AG08395 (cell line): ENCODE results near the gene TUBB6.
A peak's percentile ranks its signal among the peaks of the same experiment; 100 is the strongest.

Experiments used
- DNase-seq: peaks from one replicate; pipeline ENCODE4 v3.0.0; 2012; ENCODE audit warnings: mixed read lengths, low spot score

TUBB6 gene

DNA sequence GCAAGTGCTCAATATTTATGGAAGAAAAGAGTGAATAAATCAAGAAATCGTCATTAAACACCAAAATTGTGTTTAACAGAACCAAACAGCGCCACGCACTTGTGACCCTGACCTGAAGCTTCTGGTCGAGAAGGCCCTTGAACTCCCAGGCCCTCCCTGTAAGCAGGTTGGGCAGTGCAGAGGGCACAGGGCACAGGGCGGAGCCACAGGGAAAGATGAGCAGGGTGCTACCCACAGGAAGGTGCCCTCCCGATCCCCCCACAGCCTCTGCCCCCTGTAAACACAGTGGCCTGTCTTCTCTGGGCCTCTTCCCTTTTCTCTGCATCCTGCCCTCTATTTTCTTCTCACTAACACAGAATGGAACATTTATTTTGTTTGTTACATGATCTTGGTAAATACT is 16.9 kb upstream of the TUBB6 start:
- DNase-seq: no peak

DNA sequence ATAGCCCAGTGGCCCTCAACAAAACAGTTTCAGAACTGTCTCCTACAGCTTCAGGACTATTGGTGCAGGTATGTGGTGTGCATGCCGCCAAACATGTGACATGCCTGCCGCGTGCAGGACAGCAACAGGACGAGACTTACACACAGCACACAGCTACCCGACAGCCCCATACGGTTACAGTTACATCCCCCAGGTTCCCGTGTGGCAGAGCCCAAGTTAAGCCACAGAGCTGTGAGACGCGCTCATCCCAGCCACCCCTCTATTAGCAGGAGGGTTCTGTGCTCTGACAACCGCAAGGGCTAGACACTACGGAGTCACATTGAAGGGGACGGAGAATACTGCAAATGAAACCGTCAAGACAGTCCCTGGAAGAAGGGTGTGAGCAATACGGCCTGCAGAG is 16.4 kb upstream of the TUBB6 start:
- no peak for DNase-seq

DNA sequence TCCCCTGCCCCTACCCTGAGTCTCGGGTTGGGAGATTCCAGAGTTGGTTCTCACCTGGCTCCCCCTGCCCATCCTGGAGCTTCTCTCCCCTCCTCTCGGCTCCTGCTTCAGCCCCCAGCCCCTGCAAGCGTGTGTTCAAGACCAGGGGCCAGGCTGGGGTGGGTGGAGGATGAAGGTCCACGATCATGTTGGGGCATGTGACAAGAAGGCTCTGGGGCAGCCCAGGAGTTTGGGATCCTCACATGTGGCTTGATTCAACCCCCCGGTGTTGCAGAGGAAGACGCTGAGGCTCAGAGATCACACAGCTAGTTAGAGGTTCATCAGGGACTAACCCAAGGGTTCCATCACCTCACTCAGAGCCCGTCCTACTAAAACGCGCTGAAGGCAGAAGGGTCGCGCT is 14.2 kb upstream of the TUBB6 start:
- no peak for DNase-seq

DNA sequence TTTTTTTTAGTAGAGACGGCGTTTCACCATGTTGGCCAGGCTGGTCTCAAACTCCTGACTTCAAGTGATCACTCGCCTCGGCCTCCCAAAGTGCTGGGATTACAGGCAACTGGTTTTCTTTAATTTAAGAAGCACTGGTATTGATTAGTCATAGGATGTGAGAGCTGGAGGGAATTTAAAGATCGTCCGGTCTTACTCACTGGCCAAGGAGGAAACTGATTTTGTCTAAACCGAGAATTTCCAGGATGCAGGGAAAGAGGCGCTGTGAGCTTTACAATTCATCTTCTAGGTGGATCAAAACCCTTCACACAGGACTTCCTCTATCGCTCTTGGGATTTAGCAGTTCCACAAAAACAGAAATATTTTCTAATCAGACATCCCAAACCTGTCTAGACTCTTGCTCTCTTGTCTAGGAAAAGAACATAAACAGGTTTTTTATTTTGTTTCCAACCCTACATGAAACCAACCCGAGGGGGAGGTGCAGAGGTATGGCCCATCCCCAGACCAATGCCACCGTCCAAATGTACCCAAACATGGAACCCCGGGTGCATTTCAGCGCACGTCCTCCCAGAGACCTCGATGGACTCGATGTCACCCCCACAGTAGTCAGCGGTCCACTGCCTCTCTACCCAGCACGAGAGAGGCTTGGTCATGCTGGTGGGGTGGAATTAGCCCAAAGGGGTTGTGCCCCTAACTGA is 12.5 kb upstream of the TUBB6 start:
- no peak for DNase-seq

DNA sequence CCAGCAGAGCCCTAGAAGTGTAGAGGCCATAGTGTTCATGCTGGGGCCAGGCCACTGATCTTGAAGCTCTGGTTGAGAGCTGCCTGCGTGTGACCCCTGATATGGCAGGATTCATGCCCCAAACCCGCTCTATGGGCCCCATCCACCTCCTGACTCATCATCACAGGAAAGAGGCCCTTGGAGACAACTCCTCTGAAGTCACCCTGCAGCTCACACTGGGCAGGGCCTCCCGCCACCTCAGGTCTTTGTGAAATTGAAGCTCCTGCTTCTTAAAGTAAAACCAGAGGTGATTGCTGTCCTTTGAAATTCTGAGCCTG is 12.0 kb upstream of the TUBB6 start:
- no peak for DNase-seq

DNA sequence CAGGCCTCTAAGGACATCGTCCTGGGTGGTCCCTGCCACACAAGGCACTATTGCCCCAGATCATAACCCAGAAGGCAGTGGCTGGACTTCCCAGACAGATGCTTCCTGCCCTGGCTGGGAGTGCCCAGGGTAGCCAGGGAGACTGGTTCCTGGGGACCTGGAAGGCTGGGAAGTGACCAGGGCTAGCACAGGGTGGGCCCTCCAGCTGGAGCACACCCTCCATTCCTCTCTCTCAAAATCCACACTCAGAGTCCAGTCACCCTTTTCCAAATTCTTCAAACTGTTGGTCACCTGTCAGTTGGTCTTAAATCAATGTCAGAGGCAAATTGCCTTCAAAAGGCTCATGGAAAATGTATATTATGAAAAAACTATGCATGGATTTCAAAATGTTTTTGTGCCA is 11.6 kb upstream of the TUBB6 start:
- DNase-seq: no peak

DNA sequence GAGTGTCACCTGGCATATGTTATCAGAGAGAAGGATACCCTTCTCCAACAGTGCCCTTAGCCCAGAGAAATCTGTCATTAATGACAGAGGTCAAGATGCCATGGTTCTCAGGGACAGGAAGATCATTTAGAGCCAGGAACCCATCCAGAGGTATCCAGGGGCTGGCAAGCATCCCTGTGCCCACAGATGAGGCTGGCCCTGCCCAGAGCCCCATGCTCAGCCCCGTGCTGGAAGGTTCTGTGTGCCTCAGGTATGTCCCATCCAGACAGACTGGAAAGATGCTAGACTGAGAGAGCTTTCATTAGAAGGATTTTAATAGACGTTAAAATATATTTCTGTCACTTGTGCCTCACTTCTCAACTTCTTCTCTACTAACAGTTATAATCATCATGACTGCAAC is 8.2 kb upstream of the TUBB6 start:
- no peak for DNase-seq

DNA sequence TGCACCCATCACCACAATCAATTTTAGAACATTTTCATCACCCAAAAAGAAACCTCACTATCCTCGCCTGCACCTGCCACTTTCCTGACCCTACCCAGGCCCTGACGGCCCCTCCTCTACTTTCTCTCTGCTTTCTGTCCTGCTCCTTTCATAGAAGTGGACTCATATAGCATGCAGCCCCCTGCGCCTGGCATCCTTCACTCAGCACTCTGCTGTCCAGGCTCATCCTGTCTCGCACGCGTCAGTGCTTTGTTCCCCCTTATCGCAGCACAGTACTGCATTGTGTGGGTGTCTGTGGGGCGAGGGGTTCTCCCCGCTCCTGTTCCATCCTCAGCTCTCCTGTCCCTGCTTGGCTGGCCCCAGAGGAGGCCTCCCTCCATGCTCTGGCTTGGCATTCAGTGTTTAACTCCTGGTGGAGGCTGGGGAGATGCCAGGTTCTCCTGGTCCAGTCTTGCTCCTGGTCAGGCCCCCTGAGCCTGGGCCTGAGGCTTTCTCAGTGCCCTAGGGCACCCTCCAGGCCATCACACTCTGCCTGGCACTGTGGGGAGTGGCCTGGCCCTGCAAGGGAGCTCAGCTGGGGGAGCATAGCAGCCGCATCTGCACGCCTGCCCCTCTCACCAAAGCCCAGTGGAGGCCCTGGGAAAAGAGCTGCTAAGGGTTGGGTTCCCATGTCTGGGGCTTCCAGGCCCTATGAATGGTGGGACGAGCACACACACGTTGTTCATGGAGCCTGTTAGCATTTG is 6.6 kb upstream of the TUBB6 start:
- no peak for DNase-seq

DNA sequence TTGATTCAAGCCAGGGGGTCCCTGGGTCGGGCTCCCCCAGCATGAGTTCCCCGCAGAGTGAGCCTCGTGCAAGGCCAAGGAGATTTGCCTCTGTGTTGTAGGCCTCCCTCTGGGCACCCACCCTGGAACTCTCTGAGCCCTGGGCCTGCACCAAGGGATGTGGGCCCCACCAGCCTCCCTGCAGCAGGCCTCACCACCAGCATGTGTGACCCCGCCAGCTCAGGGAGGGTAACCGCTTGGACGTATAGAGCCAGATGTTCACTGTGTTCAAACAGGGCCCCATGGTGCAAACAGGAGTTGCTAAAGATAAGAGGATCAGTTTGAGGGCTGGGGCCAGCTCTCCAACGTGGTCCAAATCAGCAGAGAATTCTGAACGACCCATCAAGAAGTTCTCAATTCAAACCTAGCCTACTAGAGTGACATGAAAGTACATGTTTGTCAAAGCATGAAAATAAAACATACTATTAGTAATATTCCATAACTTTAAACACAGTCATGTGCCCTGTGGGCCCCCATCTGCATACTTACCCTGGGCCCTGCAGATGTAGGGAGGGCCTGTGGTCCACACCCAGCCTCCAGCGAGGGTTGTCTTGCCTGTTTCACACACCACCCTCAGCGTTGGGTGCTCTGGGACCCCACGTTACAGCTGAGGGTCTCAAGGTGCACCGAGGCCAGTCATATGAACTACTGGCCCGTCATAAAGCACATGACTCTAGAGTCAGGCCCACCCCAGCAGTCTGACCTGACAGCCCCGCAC is 5.5 kb upstream of the TUBB6 start:
- no peak for DNase-seq

DNA sequence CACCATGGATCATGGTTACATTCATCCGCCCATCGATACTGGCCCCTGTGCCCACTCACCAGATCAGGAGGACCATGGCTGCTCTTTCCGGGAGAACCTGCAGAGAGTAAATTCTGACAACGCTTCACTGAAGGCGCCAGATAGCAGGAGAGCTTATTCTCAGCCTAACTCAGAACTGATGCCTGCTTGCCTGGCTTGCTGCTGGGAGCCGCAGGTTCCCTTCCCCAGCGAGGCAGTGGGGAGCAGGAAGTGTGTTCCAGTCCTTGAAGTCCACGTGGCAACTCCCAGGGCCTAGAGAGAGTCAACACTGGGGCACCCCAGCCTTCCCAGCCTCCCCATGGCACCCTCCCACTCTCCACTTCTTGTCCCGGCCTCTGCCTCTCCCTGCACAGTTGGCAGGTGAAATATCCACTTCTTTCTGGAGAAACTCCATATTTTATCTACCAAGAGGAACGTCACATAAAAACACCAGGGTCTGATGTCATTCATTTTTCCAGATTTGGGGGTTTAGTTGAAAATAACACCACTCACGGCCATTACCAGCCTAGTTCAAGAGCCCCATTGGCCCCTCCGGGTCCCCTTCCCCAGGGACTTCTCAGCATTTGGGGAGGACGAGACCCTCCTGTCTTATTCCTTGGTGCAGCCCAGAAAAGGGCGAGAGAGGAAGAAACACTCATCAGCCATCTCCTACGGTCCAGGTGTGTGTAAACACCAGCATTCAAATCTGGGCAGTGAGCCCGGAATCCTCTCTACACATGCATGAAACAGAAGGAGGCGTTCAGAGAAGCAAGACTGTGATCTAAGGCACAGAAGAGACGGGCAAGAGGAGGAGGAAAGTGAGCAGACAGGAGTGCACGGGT is 3.5 kb upstream of the TUBB6 start:
- no peak for DNase-seq

DNA sequence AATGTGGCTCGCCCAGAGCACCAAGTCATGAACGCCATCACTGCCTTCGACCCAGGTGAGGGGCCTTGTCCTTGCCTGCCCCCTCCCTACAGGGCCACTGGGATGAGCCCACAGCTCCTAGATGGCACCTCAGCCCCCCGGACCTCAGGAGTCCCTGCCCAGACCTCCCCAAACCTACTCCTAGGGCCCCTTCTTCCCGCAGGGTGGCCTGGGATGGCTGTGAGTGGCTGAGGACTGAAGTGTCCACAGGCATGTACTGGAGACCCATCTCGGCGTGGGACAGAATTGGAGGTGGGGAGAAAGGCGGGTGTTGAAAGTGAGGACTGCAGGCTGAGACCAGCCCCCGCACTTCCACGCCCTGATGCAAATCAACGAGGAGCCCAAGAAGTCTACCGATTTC is 2.8 kb upstream of the TUBB6 start:
- DNase-seq: no peak

DNA sequence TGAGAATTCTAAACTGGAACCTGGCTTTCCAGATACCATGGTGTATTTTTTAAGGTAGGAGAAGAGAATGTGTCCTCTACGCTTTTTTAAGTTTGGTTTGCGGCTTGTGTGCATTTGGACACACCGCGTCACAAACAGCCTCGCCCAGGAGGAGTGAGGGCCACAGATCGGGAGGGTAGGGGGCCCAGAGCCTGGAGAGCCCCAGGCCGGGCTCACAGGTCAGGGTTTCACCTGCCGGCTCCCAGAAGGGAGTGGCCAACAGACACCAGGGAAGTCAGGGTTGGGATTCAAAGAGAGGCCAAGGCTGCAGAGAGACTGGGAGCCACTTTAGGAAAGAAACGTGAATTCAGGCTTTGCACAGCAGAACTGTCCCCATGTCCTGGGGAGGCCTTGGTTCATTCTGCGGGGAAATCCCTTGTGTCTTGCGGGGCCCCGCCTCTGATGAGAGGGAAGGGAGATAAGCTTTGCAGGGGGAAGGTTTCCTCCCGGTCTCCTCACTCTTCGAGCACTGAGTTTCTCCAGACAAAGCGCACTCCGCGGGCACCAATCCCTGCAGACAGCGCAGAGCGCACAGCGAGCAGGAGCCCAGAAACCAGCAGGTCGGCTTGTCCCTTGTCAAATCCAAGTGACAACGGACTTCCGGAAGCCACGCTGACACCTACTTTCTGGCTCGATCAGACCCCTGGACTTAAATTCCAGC is 2.0 kb upstream of the TUBB6 start:
- DNase-seq: no peak

DNA sequence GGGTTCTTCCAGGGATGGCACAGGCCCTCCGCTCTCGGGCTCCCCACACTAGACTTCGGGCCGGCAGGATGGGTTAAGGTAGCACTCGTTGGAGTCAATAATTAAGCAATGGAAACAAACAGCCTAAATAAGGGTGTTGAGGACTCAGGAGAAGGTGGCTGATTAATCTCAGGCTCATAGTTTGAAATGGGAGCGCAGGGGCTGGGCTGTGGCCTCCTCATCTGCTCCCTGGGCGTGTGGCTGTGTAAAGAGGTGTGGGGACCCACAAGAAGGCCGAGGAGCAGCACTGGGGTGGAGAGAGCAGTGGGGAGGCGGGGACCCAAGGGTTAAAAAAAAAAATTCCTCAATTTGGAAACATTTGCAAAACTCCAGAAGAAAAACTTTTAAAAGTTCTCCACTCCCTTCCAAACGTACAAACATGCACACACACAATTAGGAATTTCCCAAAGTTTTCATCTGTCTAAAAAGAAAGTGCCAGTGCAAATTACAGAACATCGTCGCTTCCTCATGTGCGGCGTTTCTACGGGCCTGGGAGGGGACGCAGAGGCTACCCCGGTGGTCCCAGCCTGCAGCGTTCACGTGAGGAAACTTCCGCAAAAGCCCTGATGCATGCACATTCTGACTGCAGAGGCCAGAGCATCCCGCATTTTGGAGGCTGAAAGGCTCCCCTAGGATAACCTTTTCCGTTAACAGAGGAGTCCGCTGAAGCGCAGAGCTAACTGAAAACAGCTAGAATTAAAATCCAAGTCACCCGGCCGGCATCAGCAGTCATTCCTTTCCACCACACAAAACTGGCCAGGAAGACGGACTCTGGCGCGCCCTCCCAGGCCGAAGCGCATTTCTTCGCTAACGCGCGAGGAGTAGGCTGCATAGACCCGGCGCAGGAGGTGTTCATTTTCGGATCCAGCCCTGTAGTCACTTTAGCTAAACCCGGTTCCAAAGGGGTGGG is 1.0 kb upstream of the TUBB6 start:
- DNase-seq: peak; percentile 73

DNA sequence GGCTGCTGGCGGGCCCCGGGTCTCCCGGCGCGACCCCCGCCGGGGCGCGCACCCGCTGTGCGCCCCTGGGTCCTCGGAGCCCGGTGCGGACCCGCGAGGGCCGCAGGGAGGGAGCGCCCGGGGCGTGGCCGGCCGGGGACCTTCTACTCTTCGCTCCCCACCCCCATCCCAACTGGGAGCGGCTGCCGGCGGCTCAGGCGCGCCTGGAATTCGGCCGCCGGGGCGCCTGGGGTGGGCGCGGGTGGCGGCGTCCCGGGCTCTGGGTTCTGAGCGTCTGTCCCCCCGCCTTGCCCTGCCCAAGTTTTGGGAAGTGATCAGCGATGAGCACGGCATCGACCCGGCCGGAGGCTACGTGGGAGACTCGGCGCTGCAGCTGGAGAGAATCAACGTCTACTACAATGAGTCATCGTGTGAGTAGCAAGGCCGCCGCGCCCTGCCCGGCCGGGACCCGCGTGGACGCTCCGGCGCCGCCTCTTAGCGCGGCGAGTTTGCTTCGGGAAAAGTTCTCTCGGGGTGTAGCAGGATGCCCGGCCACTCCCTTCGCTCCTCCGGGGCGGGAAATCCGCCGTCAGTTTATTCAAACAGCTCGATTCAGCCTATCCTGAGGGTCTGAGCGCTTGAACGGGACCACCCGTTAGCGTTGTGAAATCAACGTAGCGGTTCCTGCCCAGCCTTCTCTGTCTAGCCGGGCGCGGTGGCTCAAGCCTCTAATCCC is 502 bp downstream of the TUBB6 start:
- DNase-seq: peak; percentile 89

DNA sequence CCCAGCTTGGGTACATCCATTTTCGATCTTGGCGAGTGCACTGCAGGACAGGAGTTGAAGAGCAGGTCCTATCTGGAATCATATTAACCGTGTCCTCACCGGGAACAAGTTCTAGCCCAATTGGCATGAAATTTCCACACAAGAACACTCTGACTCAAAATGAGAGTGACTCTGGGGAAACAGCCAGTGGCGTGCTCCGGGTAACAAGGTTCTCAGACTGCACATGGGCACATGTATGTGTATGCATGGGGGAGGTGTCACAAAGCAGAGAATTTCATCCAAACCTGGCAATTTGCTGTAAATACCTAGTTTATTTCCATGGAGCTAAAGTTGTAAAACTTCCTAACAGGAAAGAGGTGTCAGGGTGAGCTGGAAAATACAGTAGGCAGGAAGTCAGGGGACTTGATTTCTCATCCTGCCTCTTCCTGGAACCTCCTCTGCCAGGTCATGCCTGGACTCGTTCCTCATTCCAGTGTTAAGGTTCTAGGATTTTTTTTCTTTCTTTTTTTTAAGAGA is 1.7 kb downstream of the TUBB6 start:
- no peak for DNase-seq

DNA sequence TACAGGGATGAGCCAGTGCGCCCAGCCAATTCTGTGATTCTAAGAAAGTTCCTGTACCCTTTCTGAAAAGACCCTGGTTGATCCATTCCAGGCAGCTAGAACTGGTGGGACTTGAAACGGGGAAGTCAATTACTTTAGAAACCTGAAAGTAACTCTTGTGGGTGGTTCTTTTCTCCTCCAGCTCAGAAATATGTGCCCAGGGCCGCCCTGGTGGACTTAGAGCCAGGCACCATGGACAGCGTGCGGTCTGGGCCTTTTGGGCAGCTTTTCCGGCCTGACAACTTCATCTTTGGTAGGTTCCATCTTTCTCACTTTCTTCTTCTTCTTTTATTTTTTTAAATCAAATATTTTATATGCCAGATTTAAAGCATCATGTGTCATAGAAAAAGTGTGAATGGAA is 2.7 kb downstream of the TUBB6 start:
- DNase-seq: no peak

DNA sequence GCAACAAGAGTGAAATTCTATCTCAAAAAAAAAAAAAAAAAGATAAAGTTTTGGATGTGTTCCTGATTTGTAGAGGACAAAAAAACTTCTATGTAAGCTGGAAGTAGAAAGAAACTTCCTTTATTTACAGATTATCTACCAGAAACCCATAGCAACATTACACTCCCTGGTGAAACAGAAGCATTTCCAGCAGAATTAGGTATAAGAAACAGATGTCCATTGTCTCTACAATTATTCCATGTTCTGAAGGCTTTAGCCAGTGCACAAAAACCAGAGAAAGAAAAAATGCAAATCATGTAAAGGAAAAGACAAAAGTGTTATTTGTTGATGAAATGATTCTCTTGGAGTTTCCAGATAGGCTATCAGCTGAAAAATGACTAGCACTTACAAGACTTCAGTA is 4.9 kb downstream of the TUBB6 start:
- no peak for DNase-seq

DNA sequence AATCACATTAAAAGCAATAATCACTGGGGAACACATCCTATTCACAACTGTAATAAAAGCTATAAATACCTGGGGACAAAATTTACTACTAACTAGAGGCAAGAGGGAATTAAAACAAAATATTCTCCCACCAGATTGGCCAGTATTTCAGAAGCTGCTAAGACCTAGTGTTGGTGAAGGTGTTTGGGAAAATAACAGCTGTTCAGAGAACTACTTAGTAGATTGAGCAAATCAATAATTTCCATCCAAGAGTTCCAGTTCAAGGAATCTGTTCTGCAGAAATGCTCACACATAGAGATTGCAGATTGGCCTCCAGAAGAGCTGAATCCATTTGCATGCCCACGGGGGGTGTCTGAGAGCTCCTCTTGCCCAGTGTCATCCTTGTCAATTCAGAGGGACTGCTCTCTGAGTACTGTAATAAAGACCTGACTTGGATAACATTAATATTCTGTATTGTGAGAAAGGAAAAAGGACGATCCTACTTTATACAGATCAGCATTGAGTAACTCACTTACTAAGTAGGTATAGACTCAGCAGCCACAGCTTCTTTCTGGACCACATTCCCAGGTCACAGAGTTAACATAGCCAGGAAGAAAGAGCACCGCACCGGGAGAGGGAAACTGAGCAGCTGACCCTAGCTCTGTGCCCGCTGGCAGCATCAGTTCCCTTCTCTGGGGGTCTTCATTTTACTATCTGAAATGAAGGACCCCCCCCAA is 5.6 kb downstream of the TUBB6 start:
- no peak for DNase-seq
